COLO668 (cell line): Measurements from ENCODE around the gene IL17REL.

Experiments used
- DNase-seq: peaks from one replicate; lab custom pipeline; 2025; ENCODE audit not compliant: unreplicated experiment; lab: John Stamatoyannopoulos, UW

Gene IL17REL

DNA sequence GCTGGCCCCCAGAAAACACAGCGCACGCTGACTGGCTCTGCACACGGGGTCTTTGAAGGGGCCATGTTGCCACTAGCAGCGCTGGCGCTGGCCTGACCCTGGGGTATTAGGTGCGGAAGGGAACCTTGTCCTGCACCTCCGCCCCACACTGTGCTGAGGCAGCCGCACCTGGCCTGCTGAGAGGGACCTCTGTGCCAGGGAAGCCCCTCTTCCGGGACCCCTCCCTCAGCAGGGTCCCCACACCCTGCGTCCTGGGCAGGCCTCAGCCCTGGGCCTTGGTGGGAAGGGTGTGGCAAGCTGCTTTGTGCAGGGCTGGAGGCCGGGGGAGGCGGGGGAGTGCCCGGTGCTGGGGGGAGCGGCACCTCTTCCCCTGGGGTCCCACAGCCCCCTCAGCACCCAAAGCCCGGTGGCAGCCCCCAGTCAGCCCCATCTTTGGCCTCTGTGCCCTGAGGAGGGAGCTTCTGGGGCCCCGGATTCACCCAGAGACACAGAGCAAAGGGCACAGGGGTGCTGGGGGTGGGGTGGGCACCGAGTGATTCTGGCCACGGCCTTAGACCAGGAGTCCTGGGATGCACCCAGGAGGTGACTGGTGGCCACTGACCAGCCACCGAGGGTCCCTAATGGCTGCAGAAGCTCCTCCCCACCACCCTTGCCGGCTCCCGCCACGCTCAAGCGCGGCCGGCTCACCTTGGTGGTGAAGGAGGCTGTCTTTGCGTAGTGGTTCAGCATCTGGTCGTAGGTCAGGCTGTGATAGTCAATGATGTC lies 34.1 kb upstream of the IL17REL start:
- no peak for DNase-seq

DNA sequence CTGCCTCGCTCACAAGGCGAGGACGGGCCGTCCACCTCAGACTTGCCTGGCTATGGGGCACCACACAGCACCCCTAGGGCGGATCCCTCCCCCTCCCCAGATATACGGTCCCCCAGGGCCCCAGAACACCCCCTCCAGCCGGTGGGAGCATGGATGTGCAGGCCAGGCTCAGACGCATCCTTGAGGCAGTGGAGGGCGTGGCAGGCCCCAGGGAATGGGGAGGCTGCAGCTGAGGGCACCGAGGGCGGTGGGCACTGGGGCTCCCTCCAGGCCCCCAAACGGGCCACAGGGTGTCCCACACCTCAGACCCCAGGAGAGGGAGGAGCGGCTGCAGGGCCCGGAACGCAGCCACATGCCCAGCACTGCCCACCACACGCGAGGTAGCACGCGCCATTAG lies 33.5 kb upstream of the IL17REL start:
- DNase-seq, result no peak

DNA sequence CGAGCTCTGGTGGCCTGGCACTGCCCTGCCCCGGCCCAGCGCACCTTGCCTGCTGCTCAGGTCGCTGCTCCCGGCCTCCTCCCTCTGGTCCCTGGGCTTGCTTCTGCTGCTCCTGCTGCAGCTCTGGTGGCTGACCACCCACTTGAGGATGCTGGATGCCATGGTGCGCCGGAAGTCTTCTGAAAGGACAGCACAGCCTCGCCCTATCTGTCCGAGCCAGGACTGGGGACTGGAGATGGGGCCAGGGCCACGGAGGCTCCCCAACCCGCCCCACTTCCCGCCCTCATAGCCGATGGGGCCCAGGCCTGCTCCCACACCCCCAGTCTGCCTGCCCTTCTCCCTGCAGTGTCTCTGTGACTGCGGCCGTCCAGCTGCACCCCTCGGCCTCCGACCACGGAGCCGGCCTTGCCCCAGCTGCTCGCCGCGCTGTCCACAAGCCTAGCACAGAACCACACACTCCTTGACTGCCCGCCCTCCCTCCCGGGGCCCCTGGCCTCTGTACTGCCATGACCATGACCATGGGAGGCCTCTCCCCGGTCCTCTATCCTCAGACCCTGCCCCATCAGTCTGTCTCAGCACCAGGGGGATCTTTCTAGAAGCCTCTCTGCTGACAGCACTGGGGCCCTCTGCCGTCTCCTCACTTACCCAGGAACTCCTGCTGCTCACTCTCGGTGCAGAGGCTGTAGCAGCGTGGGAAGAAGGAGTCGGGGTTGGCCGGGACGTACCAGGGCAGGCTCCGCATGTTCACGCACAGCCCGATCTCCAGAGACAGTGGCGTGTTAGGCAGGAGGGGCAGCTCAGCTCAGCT lies 32.9 kb upstream of the IL17REL start:
- DNase-seq, result no peak

DNA sequence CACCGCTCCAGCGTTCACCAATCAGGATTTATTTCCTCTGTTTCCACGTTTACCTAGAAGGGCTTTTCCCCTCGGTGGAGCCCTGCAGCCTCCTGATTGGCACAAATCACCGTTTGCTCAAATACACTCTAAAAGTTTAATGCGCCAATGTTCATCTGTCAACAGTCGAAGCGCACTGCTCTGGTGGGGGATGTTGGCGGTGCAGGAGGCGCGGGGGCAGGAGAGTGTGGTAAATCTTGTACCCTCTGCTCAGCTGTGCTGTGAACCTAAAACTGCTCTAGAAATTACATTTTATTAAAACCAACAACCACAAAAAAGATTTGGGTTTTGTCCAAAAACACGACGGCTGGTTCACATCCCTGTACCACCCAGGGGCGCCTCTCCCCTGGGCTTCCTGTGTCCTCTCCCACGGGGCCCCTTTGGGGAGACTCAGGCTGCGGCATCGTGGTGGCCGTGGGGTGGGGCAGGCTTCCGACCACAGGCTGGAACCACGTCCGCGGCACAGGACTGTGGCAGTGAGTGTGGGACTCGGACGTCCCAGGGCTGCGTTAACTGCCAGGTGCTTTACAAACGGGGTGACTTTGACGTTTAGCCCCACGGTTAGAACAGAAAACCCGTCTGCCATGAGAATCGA lies 32.0 kb upstream of the IL17REL start:
- no peak for DNase-seq

DNA sequence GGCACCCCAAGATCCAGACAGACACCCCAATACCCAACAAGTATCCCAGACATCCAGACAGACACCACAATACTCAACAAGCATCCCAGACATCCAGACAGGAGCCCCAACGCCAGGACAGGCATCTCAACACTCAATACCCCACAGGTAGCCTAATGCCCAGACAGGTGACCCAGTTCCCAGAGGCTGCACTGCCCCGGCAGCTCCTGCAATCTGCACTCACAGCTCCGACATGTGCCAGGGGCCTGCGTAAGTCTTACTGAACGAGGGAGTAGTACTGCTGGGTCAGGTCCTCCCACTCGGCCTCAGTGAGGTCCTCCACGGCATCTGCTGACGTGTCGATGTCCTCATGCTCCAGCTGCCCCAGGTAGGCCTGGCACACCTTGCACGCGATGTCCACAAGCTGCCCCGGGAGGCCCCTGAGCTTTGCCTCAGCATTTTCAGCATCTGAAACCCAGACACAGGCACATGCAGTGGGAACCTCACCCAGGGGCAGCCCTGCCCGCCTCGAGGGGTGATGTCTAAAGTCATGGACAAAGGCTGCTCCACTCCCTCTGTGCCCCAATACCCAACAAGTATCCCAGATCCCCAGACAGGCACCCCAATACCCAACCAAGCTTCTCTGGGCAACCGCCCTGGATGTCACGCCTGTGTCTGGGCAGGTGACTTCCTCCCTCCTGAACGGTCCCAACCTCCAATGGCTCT lies 28.9 kb upstream of the IL17REL start:
- DNase-seq, result no peak

DNA sequence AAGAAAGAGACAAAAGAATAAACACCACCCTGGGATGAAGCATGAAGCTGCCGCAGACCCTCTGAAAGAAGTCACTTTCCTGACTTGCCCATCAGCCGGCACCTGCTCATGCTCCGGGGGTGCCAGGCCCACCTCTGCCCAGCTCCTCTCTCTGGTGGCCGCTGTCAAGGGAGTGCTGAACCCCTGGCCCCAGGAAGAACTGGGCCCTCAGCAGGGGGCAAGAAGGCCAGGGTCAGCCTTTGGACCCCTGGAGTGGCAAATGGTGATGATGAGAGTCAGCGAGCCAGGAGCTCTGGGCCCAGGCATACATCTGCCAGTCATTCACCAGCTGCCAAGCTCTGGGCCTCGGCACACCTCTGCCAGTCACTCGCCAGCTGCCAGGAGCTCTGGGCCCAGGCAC lies 28.2 kb upstream of the IL17REL start:
- DNase-seq, result no peak

DNA sequence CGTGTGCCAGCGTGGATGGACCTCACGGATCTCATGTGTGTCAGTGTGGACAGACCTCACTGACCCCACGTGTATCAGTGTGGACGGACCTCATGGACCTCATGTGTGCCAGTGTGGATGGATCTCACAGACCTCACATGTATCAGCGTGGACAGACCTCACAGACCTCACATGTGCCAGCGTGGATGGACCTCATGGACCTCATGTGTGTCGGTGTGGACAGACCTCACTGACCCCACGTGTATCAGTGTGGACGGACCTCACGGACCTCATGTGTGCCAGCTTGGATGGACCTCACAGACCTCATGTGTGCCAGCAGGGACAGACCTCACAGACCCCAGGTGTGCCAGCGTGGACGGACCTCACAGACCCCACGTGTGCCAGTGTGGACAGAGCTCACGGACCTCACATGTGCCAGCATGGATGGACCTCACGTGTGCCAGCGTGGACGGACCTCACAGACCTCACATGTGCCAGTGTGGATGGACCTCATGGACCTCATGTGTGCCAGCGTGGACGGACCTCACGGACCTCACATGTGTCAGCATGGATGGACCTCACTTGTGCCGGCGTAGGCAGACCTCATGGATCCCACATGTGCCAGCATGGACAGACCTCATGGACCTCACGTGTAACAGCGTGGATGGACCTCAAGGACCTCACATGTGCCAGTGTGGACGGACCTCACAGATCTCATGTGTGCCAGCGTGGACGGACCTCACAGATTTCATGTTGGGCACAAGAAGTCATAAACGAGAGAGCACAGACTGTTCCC lies 27.3 kb upstream of the IL17REL start:
- no peak for DNase-seq

DNA sequence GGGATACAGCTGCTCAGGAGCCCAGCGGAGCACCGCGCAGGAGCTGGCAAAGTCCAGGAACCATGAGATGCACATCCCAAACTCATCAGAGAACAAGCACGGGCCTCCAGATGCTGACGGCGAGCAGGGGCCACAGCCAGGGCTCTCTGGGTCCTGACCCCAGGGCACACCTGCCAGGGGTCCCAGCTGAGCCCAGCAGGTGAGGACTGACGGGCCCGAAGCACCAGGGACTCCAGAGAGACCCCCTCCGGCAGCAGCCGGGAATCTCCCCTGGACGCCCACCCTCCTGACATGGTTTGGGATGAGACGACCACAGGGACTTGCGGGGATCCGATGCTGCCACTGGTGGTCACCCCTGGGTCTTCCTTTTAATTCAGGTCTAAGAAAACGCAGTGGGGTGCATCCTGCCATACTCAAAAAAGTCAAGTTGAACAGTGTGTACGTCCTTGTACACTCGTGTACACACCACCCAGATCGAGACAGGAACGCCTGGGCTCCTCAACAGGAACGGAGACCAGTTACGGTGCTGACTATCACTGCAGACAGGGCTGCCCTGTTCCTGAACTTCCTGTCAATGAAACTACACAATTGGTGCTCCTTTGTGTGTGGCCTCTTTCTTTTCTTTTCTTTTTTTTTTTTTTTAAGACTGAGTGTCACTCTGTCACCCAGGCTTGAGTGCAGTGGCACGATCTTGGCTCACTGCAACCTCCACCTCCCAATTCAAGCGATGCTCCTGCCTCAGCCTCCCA lies 23.6 kb upstream of the IL17REL start:
- no peak for DNase-seq

DNA sequence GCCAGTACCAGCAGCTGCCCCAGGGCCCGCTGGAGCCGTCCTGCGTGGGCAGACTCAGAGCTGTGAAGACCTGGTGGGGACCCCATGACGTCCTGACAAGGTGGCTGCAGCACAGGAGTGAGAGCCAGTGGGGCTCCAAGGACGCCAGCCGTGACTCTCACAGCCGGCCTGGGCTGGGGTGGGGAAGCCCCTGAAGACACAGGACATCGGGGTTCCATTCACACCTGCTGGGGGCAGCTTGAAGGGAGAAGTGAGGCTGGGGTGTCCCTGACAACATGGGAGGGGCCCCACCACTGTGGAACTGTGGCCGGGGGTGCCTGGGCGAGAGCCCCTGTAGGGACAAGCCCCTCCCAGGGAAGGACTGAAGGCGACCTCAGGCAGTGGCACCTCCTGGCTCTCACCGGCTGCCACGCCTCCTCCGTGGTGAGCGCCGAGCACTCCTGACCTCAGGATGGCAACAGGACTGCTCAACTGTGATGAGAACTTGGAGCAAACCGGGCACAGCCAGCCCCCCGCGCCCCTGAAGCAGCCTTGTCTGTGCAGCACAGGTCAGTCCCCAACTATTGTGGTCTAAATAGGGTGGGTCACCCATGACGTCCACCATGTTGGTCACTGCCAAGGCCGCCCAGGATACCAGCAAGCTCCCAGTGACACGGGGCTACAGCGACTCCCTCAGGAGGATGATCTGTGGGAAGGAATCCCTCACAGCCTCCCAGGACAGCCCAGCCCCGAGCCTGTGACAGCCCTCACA lies 22.7 kb upstream of the IL17REL start:
- no peak for DNase-seq

DNA sequence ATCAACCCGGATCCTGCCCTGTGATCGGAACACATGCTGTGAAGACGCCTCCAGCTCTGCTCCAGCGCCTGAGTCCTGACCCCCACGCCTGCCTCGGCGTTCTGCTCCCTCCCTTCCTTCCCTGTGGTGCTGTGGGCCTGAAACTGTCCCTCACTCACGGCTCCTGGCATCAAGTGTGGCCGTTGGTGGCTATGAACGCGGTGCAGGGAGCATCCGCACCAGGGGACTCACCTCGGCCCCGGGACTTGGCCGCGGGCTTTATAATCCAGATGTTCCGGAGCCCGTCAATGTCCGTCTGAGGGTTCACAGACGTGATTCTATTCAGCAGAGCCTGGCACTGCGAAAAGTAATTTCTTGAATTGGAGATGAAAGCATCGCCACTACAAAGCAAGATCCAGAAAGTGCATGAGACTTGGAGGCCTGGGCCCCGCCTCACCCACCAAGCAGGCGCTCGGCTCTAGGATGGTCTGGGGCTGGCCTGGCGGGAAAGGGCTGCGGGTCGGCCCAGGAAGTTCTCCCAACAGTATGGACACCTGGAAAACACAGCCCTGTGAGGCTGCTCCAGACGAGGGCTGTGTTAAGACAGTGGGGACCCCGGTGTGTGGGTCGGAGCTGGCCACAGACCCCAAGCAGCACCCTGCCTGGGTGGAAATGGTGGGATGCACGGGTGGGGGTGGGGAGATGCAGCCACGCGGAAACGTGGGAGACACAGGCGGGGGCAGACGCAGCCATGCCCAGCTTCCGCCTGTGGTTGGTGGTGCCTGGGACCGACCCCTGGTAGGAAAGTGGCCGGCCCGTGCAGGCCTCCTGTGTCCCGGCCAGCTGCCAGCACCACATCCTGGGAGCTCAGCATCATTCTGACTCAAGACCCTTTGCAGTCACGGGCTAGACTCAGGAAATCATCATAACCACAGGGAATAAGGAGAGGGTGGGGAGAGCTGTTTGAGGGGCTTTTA lies 21.8 kb upstream of the IL17REL start:
- DNase-seq, result no peak

DNA sequence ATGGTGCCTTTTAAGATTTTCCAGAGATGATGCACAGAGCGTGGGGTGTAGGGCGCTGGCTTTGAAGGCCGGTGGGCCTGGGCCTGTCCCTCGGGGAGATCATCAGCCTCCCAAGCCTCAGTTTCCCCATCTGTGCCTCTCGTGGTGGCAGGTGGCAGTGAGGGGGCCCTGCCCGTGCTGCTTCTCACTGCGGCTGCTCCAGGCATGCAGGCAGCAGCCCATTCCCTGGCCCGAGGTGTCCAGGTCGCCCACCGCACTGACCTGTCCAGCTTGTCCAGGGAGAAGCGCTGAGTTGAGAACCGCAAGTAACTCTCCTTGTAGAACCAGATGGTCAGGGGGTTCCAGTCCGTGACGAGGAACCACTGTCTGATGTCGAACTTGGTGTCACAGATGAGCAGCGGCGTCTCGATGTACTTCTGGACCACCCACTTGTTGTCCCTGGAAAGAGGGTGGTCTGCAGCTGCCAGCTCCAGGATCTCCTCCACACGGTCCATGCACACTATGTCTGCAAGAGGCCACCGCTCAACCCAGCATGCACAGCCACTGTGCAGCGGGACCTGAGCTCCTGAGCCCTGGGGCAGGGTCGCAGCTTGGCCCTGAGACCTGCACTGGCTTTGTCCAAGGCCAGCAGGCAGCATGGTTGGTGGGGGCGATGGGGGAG lies 20.5 kb upstream of the IL17REL start:
- no peak for DNase-seq

DNA sequence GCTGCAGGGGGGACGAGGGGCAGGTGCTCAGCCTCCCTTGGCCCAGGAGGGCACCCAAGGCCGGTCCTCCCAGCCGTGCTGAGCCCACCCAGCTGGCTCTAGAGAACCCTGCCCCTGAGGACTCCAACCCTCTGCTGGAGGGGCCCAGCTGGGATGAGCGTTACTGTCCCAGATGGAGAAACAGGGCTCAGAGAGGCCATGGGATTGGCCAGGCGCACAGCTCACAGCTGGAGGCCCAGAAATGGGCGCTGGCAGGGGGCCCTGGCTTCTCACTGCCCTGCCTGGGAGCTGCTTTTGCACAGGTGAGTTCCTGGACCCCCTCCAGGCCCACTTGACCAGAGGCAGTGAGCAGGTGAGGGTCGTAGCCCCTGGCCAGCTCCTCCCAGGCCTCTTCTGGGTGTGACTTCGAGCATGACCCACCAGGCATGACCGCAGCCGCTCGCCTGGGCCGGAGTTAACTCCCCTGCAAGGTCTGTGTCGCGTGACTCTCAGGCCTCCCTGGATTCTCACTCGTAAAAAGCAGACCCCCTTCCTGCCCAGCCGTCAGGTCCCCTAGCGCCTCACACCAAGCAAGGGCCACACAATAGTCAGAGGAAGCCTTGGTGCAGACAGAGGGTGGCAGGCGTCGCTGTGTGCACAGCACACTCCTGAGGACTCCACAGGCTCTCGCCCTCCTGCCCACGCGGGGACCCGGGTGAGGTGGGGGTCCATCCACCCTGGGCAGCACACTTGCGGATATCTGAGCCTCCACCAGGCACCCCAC lies 19.7 kb upstream of the IL17REL start:
- DNase-seq, result no peak

DNA sequence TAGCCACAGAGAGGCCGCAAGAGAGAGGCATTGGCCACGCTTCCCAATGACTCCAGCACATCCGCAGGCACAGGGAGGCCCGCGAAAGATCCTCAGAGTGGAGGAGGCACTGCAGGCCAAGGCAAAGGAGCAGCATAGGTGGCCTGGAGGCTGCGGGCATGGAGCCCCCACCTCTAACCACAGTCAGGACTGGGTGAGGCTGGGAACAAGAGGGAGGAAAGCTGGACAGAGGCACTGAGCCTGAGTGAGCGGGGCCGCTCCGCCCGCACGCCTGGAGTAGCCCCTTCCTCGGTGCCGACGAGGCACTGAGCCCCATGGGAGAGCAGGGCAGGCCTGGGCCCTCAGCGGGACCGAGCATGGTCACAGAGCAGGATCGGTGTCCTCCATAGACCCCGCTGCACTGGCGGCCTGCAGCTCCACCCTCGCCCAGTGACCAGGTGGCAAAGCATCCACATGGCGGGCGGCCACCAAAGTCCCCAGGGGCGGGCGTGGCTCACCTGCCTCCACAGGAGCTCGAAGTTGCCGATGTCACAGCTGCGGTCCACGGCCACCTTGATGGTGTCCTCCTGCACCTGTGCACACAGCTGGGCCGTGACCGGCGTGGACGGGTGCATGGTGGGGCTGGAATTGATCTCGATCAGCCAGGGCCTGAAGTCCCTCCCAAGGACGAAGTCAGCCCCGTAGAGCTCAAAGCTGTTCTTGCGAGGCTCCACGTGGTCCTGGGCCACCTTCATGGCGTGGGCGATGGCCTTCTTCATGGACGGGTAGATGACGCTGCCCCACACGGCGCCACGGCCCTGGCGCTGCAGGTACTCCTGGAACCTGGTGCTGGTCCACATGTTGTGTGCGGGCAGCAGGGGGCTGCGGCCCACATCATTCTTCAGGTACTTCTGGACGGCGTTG lies 18.9 kb upstream of the IL17REL start:
- peak; percentile 39 for DNase-seq

DNA sequence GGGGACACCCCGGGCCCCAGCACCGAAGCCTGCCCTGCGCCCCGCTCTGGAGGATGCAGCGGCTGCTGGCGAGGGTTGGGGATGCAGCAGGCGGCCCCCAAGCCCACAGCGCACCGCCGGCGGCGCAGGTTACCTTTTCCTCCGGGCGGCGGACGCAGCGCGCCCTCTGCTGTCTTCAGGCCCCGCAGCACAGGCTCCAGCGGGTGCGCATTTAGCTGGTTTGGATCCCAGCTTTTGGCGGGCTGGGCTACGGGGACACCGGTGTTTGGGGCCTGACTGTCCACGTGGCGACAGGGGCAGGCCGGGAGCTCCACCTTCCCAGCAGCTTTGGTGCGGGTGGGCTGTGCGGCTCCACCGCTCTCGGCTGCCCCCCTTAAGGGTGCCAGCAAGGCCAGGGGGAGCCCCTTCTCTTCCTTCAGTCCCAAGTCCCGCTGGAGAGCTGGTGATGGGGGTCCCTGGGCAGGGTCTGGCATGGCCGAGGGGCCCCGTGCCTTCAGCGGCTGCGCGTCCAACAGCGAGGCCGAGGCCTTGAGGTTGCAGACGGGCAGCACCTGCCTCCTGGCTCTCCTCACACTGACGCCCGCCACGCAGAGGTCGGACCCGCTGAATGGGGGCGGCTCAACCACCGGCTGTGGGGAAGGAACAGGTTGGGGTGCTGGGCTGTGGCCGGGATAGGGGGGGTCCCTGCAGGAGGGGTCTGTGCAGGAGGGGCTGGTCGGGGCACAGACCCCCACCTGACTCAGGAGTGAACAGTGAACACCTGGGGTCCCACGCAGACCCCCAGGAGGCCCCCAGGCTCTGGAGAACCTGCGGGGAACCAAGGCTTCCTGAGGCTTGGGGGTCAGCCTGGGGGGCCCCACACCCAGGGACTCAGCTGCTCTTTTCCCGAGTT lies 18.0 kb upstream of the IL17REL start:
- peak; percentile 89 for DNase-seq
